GM13976 (cell line): ENCODE data around the gene ZNF518B.

Source experiments
- DNase-seq: peaks from one replicate; pipeline ENCODE4 v3.0.0; 2012; ENCODE audit warnings: low spot score
- CTCF ChIP-seq: IDR thresholded peaks from 2 replicates; pipeline ENCODE4 v1.5.1; 2012; ENCODE audit warnings: borderline replicate concordance, mild to moderate bottlenecking; ENCODE audit not compliant: insufficient read depth; ENCODE audit errors: extremely low read depth, missing control alignments, control extremely low read depth
- in situ Hi-C: fragments of 300-500 bp; cut with MboI; formaldehyde crosslinking; loops from one replicate; pipeline ENCODE4 v1.12.0; 2022; ENCODE audit warnings: low sequenced_read_pairs, mixed read lengths, inconsistent platforms; ENCODE audit not compliant: unreplicated experiment

ZNF518B gene

GRCh38 chr4:10495651-10496050 lies 38.4 kb upstream of the ZNF518B start:
- no peak for TF ChIP-seq CTCF
- in situ Hi-C loops = no loop called here
- DNase-seq = no peak

GRCh38 chr4:10492464-10492863 lies 35.2 kb upstream of the ZNF518B start:
- in situ Hi-C loops = no loop called here
- no peak for DNase-seq
- no peak for TF ChIP-seq CTCF

- no peak for TF ChIP-seq CTCF
- DNase-seq = no peak
- in situ Hi-C loops = no loop called here
Observed at GRCh38 chr4:10491401-10491800, 34.2 kb upstream of the ZNF518B start.

- DNase-seq = no peak
- in situ Hi-C loops = no loop called here
- no peak for TF ChIP-seq CTCF
Observed at GRCh38 chr4:10490996-10491395, 33.8 kb upstream of the ZNF518B start.

GRCh38 chr4:10482913-10483312 lies 25.7 kb upstream of the ZNF518B start:
- TF ChIP-seq CTCF = no peak
- DNase-seq = no peak
- in situ Hi-C loops = no loop called here

GRCh38 chr4:10480616-10481015 lies 23.4 kb upstream of the ZNF518B start:
- no peak for DNase-seq
- in situ Hi-C loops = no loop called here
- no peak for TF ChIP-seq CTCF

- in situ Hi-C loops = no loop called here
- DNase-seq = no peak
- TF ChIP-seq CTCF = no peak
Observed at GRCh38 chr4:10478621-10479020, 21.4 kb upstream of the ZNF518B start.
